Pancreas (tissue), 10 donors: ENCODE data around the gene GRK4. TPM values are rescaled to one million over a fixed set of nuclear protein-coding genes. Genes with fewer than 3 reads are reported as not detected.

Experiments
- ATAC-seq, 4 donors: fragments of 200-7000 bp; cut with Tn5 transposase; one replicate each; pipeline versions ENCODE4 v1.8.0 to v1.9.1; 2020; ENCODE audit warnings: mild to moderate bottlenecking in 4 of 4, moderate library complexity in 4 of 4
- DNase-seq, 6 donors: peaks; one replicate each; pipeline ENCODE4 v3.0.0-alpha.2; 2020
- FAIRE-seq: peaks from 2 replicates; lab custom pipeline; 2012; peaks lifted over from hg19 to GRCh38; lab: Jason Lieb, UNC
- H3K27ac ChIP-seq, 4 donors: fragments of 200-600 bp; sonication (generic); 1 replicate in 3 of 4; 2 replicates in 1 of 4; pipeline versions ENCODE4 v1.5.0 to v1.8.0; 2020
- H3K27me3 ChIP-seq, 4 donors: fragments of 200-600 bp; one replicate each; pipeline ENCODE4 v1.8.0; 2021
- H3K36me3 ChIP-seq, 3 donors: fragments of 200-600 bp; sonication (generic) in 1 of 3; one replicate each; pipeline versions ENCODE4 v1.5.0 to v1.8.0; 2020 to 2021
- H3K4me1 ChIP-seq, 3 donors: fragments of 200-600 bp; one replicate each; pipeline ENCODE4 v1.8.0; 2021
- H3K4me3 ChIP-seq, 4 donors: fragments of 200-600 bp; sonication (generic) in 2 of 4; one replicate each; pipeline versions ENCODE4 v1.5.0 to v1.8.0; 2020 to 2021
- H3K9me3 ChIP-seq, 4 donors: fragments of 200-600 bp; one replicate each; pipeline ENCODE4 v1.8.0; 2021
- WGBS, 2 donors: extraction: QIAGEN DNeasy Blood & Tissue Kit; methylation state at CpG; one replicate each; pipeline ENCODE4 v1.1.7; 2013; 5-methylcytosine and 5-hydroxymethylcytosine counted together
- intact Hi-C, 3 donors: fragments of 100-400 bp; cut with DNase I; formaldehyde crosslinking; loops; one replicate each; pipeline versions ENCODE4 v1.11.1 to v1.14.2; 2022
- polyA plus RNA-seq, 2 donors: library from polyadenylated mRNA; stranded (reverse); fragments of 200-250 nt; gene quantifications; one replicate each; pipeline ENCODE4 v1.2.3, GENCODE V29; 2013
- total RNA-seq, 6 donors: library from RNA; stranded (reverse); fragmentation: NEBNext Ultra II Directional in 4 of 6; extraction: Animal tissue kit (Norgen Biotek cat#: 25700) in 4 of 6; gene quantifications; one replicate each; pipeline versions ENCODE4 v1.2.1 to v1.2.4, GENCODE V29; 2021 to 2023
- TF ChIP-seq, protein P1 (sequence below), 4 donors: fragments of 200-600 bp; sonication (generic) in 3 of 4; IDR thresholded peaks; one replicate each; pipeline versions ENCODE4 v1.5.0 to v1.8.0; 2021; ENCODE audit warnings: antibody characterized with exemption in 4 of 4
- donor health status: healthy with polysubstance abuse.
- donor health status: DM: no; HTN: no; CAD: no; lungs with moderate emphysema.
- donor health status: DM: no; HTN: no; CAD: no.
- donor health status: control.
- donor health status: control.
- donor health status: Bipolar disorder and iron deficiency.
- donor health status: DM: yes; HTN: yes; CAD: no.
- donor health status: DM: no; HTN: no; CAD: no.
- donor health status: DM: no; HTN: no; CAD: no.
- donor health status: DM: yes; HTN: yes; CAD: no.

The GRK4 gene
- total and polyA plus RNA-seq, 8 donors, result 4.6 to 9.7 (median 5.7) TPM

DNA sequence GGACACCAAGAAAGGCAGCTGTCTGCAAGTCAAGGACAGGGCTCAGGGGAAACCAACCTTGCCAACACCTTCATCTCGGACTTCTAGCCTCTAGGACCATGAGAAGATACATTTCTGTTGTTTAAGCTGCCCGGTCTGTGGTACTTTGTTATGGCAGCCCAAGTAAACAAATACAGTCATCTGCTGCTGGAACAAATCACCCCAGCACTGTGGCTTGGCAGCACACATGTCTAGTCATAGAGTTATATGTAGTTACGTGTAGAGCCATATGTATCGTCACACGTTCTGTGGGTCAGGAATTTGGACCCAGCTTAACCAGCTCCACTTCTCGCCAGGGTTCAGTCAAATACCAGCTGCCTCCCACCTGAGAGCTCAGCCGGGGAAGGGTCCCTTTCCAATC, 108.4 kb downstream of the GRK4 start:
- H3K4me1 ChIP-seq, result peaks cover 6 to 12% (median 7%) of the 10 kb centered on the region in 3 donors
- no peaks in the 10 kb centered on the region for H3K36me3 ChIP-seq
- TF ChIP-seq, protein P1, sequence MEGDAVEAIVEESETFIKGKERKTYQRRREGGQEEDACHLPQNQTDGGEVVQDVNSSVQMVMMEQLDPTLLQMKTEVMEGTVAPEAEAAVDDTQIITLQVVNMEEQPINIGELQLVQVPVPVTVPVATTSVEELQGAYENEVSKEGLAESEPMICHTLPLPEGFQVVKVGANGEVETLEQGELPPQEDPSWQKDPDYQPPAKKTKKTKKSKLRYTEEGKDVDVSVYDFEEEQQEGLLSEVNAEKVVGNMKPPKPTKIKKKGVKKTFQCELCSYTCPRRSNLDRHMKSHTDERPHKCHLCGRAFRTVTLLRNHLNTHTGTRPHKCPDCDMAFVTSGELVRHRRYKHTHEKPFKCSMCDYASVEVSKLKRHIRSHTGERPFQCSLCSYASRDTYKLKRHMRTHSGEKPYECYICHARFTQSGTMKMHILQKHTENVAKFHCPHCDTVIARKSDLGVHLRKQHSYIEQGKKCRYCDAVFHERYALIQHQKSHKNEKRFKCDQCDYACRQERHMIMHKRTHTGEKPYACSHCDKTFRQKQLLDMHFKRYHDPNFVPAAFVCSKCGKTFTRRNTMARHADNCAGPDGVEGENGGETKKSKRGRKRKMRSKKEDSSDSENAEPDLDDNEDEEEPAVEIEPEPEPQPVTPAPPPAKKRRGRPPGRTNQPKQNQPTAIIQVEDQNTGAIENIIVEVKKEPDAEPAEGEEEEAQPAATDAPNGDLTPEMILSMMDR (IDR thresholded peaks at IDR 0.05), result no peak
- H3K27me3 ChIP-seq, result no peaks in the 10 kb centered on the region
- intact Hi-C loops, result no loop called here
- H3K27ac ChIP-seq, result no peak overlapping the region
- FAIRE-seq (no peak), DNase-seq (no peak), ATAC-seq (no peak)
- WGBS, 2 donors, result 78 to 89% methylated on average over 7 of the region's 7 CpGs
- no peaks in the 10 kb centered on the region for H3K9me3 ChIP-seq
- H3K4me3 ChIP-seq, result no peak overlapping the region

DNA sequence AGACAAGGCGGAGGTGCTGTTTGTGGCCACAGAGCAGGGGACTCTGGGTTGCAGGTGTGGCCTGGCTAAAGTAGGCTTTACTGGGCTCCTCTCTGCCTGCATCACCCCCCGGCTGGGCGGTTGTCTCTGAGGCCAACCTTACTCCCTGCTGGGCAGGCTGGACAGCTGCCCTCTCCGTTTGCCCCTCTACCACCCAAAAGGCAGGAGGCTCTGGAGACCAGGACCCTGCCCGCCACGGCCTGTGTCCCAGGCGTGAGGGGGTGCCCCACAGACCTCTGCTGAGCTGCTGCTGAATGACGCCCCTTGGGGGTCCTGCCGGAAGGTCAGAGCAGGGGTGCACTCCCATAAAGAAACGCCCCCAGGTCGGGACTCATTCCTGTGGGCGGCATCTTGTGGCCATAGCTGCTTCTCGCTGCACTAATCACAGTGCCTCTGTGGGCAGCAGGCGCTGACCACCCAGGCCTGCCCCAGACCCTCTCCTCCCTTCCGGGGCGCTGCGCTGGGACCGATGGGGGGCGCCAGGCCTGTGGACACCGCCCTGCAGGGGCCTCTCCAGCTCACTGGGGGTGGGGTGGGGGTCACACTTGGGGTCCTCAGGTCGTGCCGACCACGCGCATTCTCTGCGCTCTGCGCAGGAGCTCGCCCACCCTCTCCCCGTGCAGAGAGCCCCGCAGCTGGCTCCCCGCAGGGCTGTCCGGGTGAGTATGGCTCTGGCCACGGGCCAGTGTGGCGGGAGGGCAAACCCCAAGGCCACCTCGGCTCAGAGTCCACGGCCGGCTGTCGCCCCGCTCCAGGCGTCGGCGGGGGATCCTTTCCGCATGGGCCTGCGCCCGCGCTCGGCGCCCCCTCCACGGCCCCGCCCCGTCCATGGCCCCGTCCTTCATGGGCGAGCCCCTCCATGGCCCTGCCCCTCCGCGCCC, 110.0 kb downstream of the GRK4 start:
- no peak for FAIRE-seq
- peak; percentile 1 to 3 (median 2) for ATAC-seq
- Histone ChIP-seq H3K27ac (peak overlapping the region in 3 of 4 donors; percentile 52 to 66 (median 60)), H3K4me3 (peak overlapping the region; percentile 52 to 78 (median 64)), H3K4me1 (peaks cover 6 to 13% (median 7%) of the 10 kb centered on the region in 3 donors), H3K36me3 (no peaks in the 10 kb centered on the region), H3K9me3 (no peaks in the 10 kb centered on the region), H3K27me3 (no peaks in the 10 kb centered on the region)
- TF ChIP-seq, protein P1 (IDR thresholded peaks at IDR 0.05), result no peak
- peak in 2 of 6 donors; percentile 67 to 80 for DNase-seq
- intact Hi-C loops, result no loop called here
- WGBS, 2 donors, result 9 to 15% methylated on average over 25 to 54 of the region's 54 CpGs

DNA sequence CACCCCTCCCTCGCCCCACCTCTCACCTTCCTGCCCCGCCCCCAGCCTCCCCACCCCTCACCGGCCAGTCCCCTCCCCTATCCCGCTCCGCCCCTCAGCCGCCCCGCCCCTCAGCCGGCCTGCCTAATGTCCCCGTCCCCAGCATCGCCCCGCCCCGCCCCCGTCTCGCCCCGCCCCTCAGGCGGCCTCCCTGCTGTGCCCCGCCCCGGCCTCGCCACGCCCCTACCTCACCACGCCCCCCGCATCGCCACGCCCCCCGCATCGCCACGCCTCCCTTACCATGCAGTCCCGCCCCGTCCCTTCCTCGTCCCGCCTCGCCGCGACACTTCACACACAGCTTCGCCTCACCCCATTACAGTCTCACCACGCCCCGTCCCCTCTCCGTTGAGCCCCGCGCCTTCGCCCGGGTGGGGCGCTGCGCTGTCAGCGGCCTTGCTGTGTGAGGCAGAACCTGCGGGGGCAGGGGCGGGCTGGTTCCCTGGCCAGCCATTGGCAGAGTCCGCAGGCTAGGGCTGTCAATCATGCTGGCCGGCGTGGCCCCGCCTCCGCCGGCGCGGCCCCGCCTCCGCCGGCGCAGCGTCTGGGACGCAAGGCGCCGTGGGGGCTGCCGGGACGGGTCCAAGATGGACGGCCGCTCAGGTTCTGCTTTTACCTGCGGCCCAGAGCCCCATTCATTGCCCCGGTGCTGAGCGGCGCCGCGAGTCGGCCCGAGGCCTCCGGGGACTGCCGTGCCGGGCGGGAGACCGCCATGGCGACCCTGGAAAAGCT, 110.9 kb downstream of the GRK4 start, which contains the start of the genes HTT and HTT-AS:
Gene HTT, plus strand, starts transcription at position 604 of the 768 bp plus-strand sequence. Its CDS starts 145 bp downstream, at position 749.
Gene HTT-AS, minus strand, starts transcription at position 461 of the 768 bp plus-strand sequence.
- Histone ChIP-seq H3K4me1 (peaks cover 6 to 13% (median 7%) of the 10 kb centered on the region in 3 donors), H3K36me3 (no peaks in the 10 kb centered on the region), H3K27me3 (no peaks in the 10 kb centered on the region), H3K9me3 (no peaks in the 10 kb centered on the region), H3K27ac (peak within 1 kb of the TSS; percentile 58 to 83 (median 72)), H3K4me3 (peak within 1 kb of the TSS; percentile 67 to 86 (median 73))
- ATAC-seq (peak; percentile 86 to 93 (median 88)), DNase-seq (peak; percentile 96 to 100 (median 98)), FAIRE-seq (no peak)
- WGBS, 2 donors, result 0 to 1% methylated on average over 47 to 80 of the region's 81 CpGs
- intact Hi-C loops, result no loop called here
- TF ChIP-seq, protein P1 (IDR thresholded peaks at IDR 0.05), result no peak

DNA sequence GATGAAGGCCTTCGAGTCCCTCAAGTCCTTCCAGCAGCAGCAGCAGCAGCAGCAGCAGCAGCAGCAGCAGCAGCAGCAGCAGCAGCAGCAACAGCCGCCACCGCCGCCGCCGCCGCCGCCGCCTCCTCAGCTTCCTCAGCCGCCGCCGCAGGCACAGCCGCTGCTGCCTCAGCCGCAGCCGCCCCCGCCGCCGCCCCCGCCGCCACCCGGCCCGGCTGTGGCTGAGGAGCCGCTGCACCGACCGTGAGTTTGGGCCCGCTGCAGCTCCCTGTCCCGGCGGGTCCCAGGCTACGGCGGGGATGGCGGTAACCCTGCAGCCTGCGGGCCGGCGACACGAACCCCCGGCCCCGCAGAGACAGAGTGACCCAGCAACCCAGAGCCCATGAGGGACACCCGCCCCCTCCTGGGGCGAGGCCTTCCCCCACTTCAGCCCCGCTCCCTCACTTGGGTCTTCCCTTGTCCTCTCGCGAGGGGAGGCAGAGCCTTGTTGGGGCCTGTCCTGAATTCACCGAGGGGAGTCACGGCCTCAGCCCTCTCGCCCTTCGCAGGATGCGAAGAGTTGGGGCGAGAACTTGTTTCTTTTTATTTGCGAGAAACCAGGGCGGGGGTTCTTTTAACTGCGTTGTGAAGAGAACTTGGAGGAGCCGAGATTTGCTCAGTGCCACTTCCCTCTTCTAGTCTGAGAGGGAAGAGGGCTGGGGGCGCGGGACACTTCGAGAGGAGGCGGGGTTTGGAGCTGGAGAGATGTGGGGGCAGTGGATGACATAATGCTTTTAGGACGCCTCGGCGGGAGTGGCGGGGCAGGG, 111.7 kb downstream of the GRK4 start:
- 0% methylated on average over 33 to 60 of the region's 60 CpGs for WGBS, 2 donors
- intact Hi-C loops, result no loop called here
- Histone ChIP-seq H3K4me3 (peak overlapping the region; percentile 67 to 86 (median 73)), H3K27ac (peak overlapping the region; percentile 58 to 83 (median 72)), H3K4me1 (peaks cover 6 to 13% (median 7%) of the 10 kb centered on the region in 3 donors), H3K27me3 (no peaks in the 10 kb centered on the region), H3K9me3 (no peaks in the 10 kb centered on the region), H3K36me3 (no peaks in the 10 kb centered on the region)
- ATAC-seq, result peak in 3 of 4 donors; percentile 0 to 4 (median 0)
- TF ChIP-seq, protein P1 (IDR thresholded peaks at IDR 0.05), result no peak
- no peak for FAIRE-seq
- peak; percentile 39 to 80 (median 66) for DNase-seq
